Measurements from ENCODE around the gene TTC13.

TTC13 gene

DNA sequence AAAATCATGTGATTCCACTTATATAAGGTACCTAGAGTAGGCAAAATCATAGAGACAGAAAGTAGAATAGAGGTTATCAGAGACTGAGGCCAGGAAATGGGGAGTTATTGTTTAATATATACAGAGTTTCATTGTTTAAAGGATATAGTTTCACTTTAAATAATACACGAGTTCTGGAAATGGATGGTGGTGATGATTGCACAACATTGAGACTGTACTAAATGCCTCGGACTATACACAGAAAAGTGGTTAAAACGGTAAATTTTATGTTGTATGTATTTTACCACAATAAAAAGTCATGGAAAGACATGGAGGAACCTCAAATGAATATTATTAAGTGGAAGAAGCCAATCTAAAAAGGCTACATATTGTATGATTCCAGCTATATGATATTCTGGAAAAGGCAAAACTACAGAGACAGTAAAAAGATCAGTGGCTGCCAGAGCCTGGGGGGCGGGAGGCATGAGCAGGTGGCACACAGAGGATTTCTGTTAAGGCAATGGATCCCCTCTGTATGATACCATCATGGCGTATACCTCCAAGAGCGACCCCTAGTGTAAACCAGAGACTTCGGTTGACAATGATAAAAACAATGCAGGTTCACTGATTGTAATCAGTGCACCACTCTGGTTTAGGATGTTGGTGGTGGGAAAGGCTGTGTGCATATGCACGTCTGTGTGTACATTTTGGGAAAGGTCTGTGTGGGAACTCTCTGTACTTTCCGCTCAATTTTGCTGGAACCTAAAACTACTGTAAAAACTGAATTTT lies 117.9 kb downstream of the TTC13 start:
- Histone ChIP-seq H3K27ac (no peak overlapping the region), H3K4me3 (ENCODE audit: low read depth, low read length) (no peak overlapping the region), H3K27me3 (replicated peaks) (no peaks in the 10 kb centered on the region), H3K36me3 (replicated peaks) (no peaks in the 10 kb centered on the region)
- no peak for DNase-seq
- TF ChIP-seq, protein P1, sequence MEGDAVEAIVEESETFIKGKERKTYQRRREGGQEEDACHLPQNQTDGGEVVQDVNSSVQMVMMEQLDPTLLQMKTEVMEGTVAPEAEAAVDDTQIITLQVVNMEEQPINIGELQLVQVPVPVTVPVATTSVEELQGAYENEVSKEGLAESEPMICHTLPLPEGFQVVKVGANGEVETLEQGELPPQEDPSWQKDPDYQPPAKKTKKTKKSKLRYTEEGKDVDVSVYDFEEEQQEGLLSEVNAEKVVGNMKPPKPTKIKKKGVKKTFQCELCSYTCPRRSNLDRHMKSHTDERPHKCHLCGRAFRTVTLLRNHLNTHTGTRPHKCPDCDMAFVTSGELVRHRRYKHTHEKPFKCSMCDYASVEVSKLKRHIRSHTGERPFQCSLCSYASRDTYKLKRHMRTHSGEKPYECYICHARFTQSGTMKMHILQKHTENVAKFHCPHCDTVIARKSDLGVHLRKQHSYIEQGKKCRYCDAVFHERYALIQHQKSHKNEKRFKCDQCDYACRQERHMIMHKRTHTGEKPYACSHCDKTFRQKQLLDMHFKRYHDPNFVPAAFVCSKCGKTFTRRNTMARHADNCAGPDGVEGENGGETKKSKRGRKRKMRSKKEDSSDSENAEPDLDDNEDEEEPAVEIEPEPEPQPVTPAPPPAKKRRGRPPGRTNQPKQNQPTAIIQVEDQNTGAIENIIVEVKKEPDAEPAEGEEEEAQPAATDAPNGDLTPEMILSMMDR (IDR thresholded peaks at IDR 0.05; ENCODE audit: low read depth, low read length, missing control alignments): peak; percentile 7
- in situ Hi-C loops (cut with HindIII; ENCODE audit: low pct_ligation_motif_present, low sequenced_read_pairs): no loop called here

DNA sequence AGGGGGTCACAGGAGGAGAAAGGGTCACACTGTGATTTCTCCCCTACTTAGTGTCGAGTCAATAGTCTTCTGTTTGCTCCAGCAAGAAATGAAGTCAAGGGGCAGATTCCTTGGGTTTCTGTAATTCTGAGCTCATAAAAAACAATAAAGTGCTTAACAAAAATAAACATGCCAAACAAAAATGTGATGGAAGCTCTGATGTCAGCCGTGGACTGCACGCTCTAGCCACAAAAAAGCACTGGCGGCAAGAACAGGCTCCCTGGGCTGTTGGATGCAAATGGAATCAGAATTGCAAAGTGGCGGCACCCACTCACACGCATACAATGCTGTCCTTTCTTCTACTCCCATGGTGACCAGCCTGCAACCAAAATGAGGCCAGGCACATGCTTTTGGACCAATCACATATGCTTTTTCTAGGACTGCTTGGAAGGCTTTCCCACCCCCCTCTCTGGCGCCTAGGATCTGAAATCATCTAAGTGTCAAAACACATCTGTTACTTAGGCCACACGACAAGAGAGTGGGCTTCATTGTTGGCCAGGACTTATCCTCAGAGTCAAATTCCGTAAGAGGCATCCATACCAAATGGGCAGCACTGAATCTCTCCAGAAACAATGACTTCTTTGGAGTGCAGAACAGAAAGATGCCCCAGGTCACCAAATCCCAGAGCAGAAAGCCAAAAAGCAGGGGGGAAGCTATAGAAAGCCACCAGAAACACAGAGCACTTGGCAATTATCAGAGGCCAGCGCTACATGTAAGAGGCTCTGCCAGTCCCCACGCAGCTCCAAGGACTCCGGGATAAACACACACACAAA lies 119.5 kb downstream of the TTC13 start:
- no peaks in the 10 kb centered on the region for H3K27me3 ChIP-seq (replicated peaks)
- peak overlapping the region; percentile 84 for H3K27ac ChIP-seq
- no peaks in the 10 kb centered on the region for H3K36me3 ChIP-seq (replicated peaks)
- TF ChIP-seq, protein P1 (IDR thresholded peaks at IDR 0.05; ENCODE audit: low read depth, low read length, missing control alignments): no peak
- in situ Hi-C loops (cut with HindIII; ENCODE audit: low pct_ligation_motif_present, low sequenced_read_pairs): no loop called here
- peak; percentile 76 for DNase-seq
- H3K4me3 ChIP-seq (ENCODE audit: low read depth, low read length): no peak overlapping the region

DNA sequence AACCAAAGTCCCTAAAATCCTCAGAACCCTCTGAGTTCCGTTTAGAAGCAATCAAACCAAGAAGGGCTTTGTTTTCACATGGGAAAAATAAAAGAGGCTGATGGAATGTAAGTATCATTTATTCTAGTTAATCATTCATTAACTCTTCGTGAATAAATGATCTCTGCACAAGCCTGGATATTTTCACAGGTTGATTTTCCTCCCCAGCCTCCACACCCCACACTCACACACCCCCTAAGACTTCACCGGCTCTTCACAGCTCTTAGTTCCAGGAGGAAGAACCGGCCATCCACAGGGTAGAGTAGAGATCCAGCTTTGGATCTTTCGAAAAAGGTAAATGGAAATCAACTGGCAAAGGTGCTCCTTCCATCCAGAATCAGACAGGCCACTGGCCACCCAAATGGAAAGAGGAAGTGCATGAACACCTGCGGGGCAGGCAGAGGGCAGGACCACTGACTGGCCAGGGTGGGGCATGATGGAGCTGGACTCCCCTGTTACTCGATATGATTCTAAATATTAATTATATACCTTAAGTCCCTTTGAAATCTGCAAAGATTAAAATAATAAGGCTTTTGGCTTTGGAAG lies 120.3 kb downstream of the TTC13 start:
- TF ChIP-seq, protein P1 (IDR thresholded peaks at IDR 0.05; ENCODE audit: low read depth, low read length, missing control alignments): no peak
- no peak for DNase-seq
- in situ Hi-C loops (cut with HindIII; ENCODE audit: low pct_ligation_motif_present, low sequenced_read_pairs): no loop called here
- Histone ChIP-seq H3K27me3 (replicated peaks) (no peaks in the 10 kb centered on the region), H3K4me3 (ENCODE audit: low read depth, low read length) (no peak overlapping the region), H3K36me3 (replicated peaks) (no peaks in the 10 kb centered on the region), H3K27ac (peak overlapping the region; percentile 84)

DNA sequence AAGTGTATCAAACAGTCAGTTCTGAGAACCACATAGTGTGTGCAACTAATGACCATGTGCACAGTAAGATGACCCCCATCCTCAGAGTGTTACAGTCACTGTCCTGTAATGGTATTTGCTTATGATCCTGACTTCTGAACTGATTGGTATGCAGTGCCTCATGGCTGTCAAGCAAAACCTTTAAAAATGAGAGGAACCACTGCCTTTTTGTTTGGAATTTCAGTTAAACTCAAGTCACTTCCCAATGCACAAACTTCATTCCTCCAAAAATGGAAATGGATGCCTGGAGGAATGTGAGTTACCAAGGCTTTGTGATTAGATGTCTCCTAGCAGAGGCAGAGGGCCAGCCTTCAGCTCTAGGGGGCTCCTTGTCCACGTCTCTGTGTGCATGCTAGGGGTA lies 120.8 kb downstream of the TTC13 start:
- in situ Hi-C loops (cut with HindIII; ENCODE audit: low pct_ligation_motif_present, low sequenced_read_pairs): no loop called here
- Histone ChIP-seq H3K36me3 (replicated peaks) (peaks cover 5% of the 10 kb centered on the region), H3K27me3 (replicated peaks) (no peaks in the 10 kb centered on the region), H3K27ac (peak overlapping the region; percentile 84), H3K4me3 (ENCODE audit: low read depth, low read length) (no peak overlapping the region)
- no peak for DNase-seq
- TF ChIP-seq, protein P1 (IDR thresholded peaks at IDR 0.05; ENCODE audit: low read depth, low read length, missing control alignments): no peak

DNA sequence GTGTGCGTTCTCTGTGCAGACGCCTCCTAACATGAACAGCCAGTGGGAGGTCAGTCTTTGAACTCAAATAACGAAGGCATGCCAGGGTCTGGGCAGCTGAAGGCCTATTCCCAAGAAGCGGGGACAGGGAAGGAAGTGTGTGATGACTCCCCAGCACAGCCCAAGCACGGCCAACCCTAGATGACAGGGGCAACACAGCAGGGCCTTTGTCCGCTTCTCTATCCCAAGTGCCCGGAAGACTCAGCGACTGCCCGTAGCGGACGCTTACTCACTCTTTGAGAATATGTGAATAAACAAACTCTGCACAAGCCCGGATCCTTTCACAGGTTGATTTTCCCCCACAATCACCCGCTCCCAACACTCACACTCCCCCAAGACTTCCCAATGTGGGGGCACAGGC lies 121.6 kb downstream of the TTC13 start:
- peaks cover 7% of the 10 kb centered on the region for H3K36me3 ChIP-seq (replicated peaks)
- TF ChIP-seq, protein P1 (IDR thresholded peaks at IDR 0.05; ENCODE audit: low read depth, low read length, missing control alignments): no peak
- in situ Hi-C loops (cut with HindIII; ENCODE audit: low pct_ligation_motif_present, low sequenced_read_pairs): no loop called here
- H3K27me3 ChIP-seq (replicated peaks): no peaks in the 10 kb centered on the region
- H3K27ac ChIP-seq: peak overlapping the region; percentile 84
- H3K4me3 ChIP-seq (ENCODE audit: low read depth, low read length): no peak overlapping the region
- peak; percentile 77 for DNase-seq

All from brain microvascular endothelial cell (primary cell).